ENCODE data around the gene RPP40.

DNA sequence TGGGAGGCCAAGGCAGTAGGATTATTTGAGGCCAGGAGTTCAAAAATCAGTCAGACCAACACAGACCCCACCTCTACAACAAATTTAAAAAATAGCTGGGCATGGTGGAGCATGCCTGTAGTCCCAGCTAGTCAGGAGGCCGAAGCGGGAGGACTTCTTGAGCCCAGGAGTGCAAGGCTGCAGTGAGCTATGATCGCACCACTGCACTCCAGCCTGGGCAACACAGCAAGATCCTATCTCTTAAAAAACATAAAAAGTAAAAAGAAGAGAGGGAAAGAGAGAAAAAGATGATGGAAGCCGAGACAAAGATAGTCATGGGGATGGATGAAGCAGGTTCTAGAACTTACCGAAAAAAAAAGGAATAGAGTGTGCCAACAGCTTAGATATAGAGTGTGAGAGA, 25.8 kb upstream of the RPP40 start:
- TF ChIP-seq, protein P1, sequence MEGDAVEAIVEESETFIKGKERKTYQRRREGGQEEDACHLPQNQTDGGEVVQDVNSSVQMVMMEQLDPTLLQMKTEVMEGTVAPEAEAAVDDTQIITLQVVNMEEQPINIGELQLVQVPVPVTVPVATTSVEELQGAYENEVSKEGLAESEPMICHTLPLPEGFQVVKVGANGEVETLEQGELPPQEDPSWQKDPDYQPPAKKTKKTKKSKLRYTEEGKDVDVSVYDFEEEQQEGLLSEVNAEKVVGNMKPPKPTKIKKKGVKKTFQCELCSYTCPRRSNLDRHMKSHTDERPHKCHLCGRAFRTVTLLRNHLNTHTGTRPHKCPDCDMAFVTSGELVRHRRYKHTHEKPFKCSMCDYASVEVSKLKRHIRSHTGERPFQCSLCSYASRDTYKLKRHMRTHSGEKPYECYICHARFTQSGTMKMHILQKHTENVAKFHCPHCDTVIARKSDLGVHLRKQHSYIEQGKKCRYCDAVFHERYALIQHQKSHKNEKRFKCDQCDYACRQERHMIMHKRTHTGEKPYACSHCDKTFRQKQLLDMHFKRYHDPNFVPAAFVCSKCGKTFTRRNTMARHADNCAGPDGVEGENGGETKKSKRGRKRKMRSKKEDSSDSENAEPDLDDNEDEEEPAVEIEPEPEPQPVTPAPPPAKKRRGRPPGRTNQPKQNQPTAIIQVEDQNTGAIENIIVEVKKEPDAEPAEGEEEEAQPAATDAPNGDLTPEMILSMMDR (IDR thresholded peaks at IDR 0.05): no peak
- no peak for TF ChIP-seq POLR2A (IDR thresholded peaks at IDR 0.05)

Data from uterus (tissue), 2 donors.